Peyer's patch (tissue), 4 donors: ENCODE results near the gene RUNX3. TPM values are rescaled to one million over a fixed set of nuclear protein-coding genes. Genes with fewer than 3 reads are reported as not detected.

ENCODE experiments used
- DNase-seq, 3 donors: peaks; one replicate each; pipeline ENCODE4 v3.0.0-alpha.2; 2017 to 2019
- H3K27ac ChIP-seq, 4 donors: fragments of 200-600 bp; sonication (generic); one replicate each; pipeline ENCODE4 v1.5.1; 2016 to 2019
- H3K27me3 ChIP-seq, 2 donors: fragments of 200-600 bp; sonication (generic); one replicate each; pipeline ENCODE4 v1.5.1; 2019
- H3K36me3 ChIP-seq, 3 donors: fragments of 200-600 bp; sonication (generic); one replicate each; pipeline ENCODE4 v1.5.1; 2016 to 2019
- H3K4me1 ChIP-seq, 4 donors: fragments of 200-600 bp; sonication (generic); one replicate each; pipeline ENCODE4 v1.5.1; 2016 to 2019
- H3K4me3 ChIP-seq, 4 donors: fragments of 200-600 bp; sonication (generic); 1 replicate in 3 of 4; 2 replicates in 1 of 4; pipeline ENCODE4 v1.5.1; 2016 to 2019; ENCODE audit warnings: mild to moderate bottlenecking in 1 of 4
- H3K9me3 ChIP-seq, 4 donors: fragments of 200-600 bp; sonication (generic); one replicate each; pipeline ENCODE4 v1.5.1; 2016 to 2019; ENCODE audit warnings: mild to moderate bottlenecking in 1 of 4
- CTCF ChIP-seq, 6 experiments: fragments of 450-650 bp in 4 of 6; fragments of 200-600 bp in 2 of 6; sonication (generic) in 1 of 6; IDR thresholded peaks; one replicate each; pipeline ENCODE4 v1.5.1; 2017 to 2019; ENCODE audit warnings: antibody characterized with exemption in 6 of 6, mild to moderate bottlenecking in 3 of 6, moderate library complexity in 1 of 6
- POLR2A ChIP-seq, 2 donors: fragments of 450-650 bp; IDR thresholded peaks; one replicate each; pipeline ENCODE4 v1.5.1; 2017; ENCODE audit warnings: antibody characterized with exemption in 2 of 2, mild to moderate bottlenecking in 2 of 2, moderate library complexity in 2 of 2
- total RNA-seq, 4 donors: library from RNA; depleted of rRNA; stranded (reverse); fragments of >200 nt; gene quantifications; one replicate each; pipeline ENCODE4 v1.1.0, GENCODE V29; 2016

RUNX3 gene
- total RNA-seq, 4 donors from 2014 or later, result 2.1 to 9.9 (median 6.0) TPM

DNA sequence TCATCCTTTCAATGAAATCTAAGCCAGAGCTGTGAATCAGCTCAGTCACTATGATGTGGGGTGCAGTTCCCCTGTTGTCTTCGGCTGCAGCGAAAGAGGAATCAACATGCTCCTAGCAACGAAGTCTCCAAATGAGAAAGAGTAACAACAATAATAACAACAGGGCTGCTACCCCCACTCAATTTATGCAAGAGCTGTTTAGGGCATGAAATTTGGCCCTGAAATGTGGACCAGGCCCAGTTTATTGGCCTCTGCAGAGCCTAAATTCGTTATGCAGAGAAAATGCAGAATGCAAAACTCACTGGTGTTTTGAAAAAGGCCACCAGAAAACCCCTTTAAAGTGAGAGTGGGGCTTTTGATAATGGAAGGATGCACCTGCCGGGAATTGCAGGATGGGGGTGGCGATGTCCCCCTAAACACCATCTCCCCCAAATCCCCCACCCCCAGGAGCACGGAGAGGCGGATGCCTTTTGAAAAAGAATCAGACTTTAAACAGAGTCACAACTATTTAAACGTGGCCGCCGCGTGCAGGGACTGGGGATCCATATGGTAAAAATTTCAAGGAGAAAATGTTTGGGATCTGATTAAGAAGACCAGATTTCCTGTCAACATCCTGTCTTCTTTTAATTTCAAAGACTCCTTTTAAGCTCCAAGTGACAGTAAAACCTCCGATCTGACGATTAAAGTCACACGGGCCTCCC is 1.9 kb downstream of the RUNX3 start:
- peaks cover 0 to 68% of the 10 kb centered on the region in 2 donors for H3K27me3 ChIP-seq
- TF ChIP-seq CTCF (IDR thresholded peaks at IDR 0.05) (no peak), POLR2A (IDR thresholded peaks at IDR 0.05) (no peak)
- peak overlapping the region; percentile 85 to 98 (median 90) for H3K27ac ChIP-seq
- no peak for DNase-seq
- H3K9me3 ChIP-seq, result no peaks in the 10 kb centered on the region
- peaks cover 0 to 52% (median 43%) of the 10 kb centered on the region in 4 donors for H3K4me1 ChIP-seq
- H3K4me3 ChIP-seq, result peak overlapping the region; percentile 46 to 79 (median 54)
- no peaks in the 10 kb centered on the region for H3K36me3 ChIP-seq

DNA sequence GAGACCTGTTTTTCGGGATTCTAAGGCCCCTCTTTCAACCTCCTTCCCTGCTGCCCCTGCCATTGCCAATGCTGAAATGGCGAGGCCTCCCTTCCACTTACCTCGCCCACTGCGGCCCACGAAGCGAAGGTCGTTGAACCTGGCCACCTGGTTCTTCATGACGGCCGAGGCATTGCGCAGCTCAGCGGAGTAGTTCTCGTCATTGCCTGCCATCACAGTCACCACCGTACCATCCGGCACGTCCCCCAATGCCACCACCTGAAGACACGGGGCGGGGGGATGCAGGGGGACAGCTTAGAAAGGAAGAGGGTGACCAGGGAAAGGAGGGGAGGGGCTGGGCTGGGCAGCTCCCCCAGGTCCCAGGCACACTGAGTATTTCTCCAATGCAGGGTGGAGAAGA is 2.6 kb downstream of the RUNX3 start:
- Histone ChIP-seq H3K36me3 (no peaks in the 10 kb centered on the region), H3K4me1 (peaks cover 0 to 48% (median 42%) of the 10 kb centered on the region in 4 donors), H3K9me3 (no peaks in the 10 kb centered on the region), H3K27me3 (peaks cover 0 to 61% of the 10 kb centered on the region in 2 donors), H3K27ac (peak overlapping the region; percentile 5 to 98 (median 86)), H3K4me3 (peak overlapping the region; percentile 46 to 79 (median 54))
- no peak for TF ChIP-seq CTCF (IDR thresholded peaks at IDR 0.05)
- no peak for TF ChIP-seq POLR2A (IDR thresholded peaks at IDR 0.05)
- DNase-seq, result no peak

- no peak for DNase-seq
These were observed 3.4 kb downstream of the RUNX3 start for GRCh38 chr1:24926563-24927249.

GRCh38 chr1:24925963-24926362 is 4.1 kb downstream of the RUNX3 start:
- Histone ChIP-seq H3K27ac (peak overlapping the region in 2 of 4 donors; percentile 18 to 98), H3K9me3 (no peaks in the 10 kb centered on the region), H3K27me3 (peaks cover 0 to 46% of the 10 kb centered on the region in 2 donors), H3K4me1 (peaks cover 0 to 38% (median 32%) of the 10 kb centered on the region in 4 donors), H3K4me3 (no peak overlapping the region), H3K36me3 (no peaks in the 10 kb centered on the region)
- TF ChIP-seq POLR2A (IDR thresholded peaks at IDR 0.05) (no peak), CTCF (IDR thresholded peaks at IDR 0.05) (no peak)
- DNase-seq, result no peak

More at GRCh38 chr1:24926563-24927249, 3.4 kb downstream of the RUNX3 start:
- Histone ChIP-seq H3K9me3 (no peaks in the 10 kb centered on the region), H3K36me3 (no peaks in the 10 kb centered on the region), H3K4me3 (peak overlapping the region in 1 of 4 donors; percentile 79), H3K4me1 (peaks cover 0 to 41% (median 37%) of the 10 kb centered on the region in 4 donors), H3K27me3 (peaks cover 0 to 53% of the 10 kb centered on the region in 2 donors), H3K27ac (peak overlapping the region in 3 of 4 donors; percentile 18 to 98 (median 21))
- no peak for TF ChIP-seq CTCF (IDR thresholded peaks at IDR 0.05)
- TF ChIP-seq POLR2A (IDR thresholded peaks at IDR 0.05), result no peak

- peak overlapping the region in 2 of 4 donors; percentile 18 to 98 for H3K27ac ChIP-seq
- TF ChIP-seq CTCF (IDR thresholded peaks at IDR 0.05) (no peak), POLR2A (IDR thresholded peaks at IDR 0.05) (no peak)
- peaks cover 0 to 39% of the 10 kb centered on the region in 2 donors for H3K27me3 ChIP-seq
- no peak overlapping the region for H3K4me3 ChIP-seq
- DNase-seq, result peak in 2 of 3 donors; percentile 68 to 80
- no peaks in the 10 kb centered on the region for H3K9me3 ChIP-seq
- peaks cover 0 to 33% (median 28%) of the 10 kb centered on the region in 4 donors for H3K4me1 ChIP-seq
- H3K36me3 ChIP-seq, result no peaks in the 10 kb centered on the region
These were observed 4.8 kb downstream of the RUNX3 start for GRCh38 chr1:24925082-24925779.
